ENCODE measurements around the gene MESP1. TPM values are rescaled to one million over a fixed set of nuclear protein-coding genes. Genes with fewer than 3 reads are reported as not detected.
"Not testable (repeated sequence)": the region's sequence is repeated elsewhere in the genome, so short reads cannot be mapped to it uniquely, and the experiment has no call there.

The MESP1 gene
- total RNA-seq, 1 donor, result under 0.01 TPM

DNA sequence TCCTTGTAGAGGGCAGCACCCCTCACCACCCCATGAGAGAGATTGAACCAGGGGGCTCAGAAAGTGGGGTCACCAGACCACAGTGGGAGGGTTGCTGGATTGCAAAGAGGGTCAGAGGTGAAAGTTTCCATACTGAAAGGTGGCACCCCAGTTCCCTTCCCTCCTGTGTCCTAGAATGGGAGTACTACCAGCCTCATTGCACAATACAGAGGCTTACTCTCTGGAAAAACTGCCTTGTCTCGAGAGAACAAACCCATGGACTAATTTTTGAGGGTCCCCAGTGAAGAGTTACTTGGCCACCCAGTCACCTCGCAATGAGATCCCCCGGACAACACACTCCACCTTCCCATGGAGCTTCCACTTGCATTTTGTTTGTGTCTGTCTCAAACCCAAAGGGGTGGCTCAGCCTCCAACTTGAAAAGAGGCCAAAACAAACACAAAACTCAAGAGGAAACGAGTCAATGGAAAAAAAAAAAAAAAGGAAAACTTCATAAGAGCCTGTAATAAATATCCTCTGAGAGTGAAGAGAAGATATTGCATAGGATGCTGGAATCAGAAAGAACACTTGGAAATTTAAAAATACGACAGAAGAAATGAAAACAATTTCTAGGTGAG lies 43.7 kb upstream of the MESP1 start:
- DNase-seq (ENCODE audit: low read depth), result peak; percentile 55
- no peak overlapping the region for H3K4me3 ChIP-seq (ENCODE audit: low read depth, low read length)
- TF ChIP-seq, protein P1, sequence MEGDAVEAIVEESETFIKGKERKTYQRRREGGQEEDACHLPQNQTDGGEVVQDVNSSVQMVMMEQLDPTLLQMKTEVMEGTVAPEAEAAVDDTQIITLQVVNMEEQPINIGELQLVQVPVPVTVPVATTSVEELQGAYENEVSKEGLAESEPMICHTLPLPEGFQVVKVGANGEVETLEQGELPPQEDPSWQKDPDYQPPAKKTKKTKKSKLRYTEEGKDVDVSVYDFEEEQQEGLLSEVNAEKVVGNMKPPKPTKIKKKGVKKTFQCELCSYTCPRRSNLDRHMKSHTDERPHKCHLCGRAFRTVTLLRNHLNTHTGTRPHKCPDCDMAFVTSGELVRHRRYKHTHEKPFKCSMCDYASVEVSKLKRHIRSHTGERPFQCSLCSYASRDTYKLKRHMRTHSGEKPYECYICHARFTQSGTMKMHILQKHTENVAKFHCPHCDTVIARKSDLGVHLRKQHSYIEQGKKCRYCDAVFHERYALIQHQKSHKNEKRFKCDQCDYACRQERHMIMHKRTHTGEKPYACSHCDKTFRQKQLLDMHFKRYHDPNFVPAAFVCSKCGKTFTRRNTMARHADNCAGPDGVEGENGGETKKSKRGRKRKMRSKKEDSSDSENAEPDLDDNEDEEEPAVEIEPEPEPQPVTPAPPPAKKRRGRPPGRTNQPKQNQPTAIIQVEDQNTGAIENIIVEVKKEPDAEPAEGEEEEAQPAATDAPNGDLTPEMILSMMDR (IDR thresholded peaks at IDR 0.05; ENCODE audit: insufficient read depth, low read depth, low read length), result no peak

DNA sequence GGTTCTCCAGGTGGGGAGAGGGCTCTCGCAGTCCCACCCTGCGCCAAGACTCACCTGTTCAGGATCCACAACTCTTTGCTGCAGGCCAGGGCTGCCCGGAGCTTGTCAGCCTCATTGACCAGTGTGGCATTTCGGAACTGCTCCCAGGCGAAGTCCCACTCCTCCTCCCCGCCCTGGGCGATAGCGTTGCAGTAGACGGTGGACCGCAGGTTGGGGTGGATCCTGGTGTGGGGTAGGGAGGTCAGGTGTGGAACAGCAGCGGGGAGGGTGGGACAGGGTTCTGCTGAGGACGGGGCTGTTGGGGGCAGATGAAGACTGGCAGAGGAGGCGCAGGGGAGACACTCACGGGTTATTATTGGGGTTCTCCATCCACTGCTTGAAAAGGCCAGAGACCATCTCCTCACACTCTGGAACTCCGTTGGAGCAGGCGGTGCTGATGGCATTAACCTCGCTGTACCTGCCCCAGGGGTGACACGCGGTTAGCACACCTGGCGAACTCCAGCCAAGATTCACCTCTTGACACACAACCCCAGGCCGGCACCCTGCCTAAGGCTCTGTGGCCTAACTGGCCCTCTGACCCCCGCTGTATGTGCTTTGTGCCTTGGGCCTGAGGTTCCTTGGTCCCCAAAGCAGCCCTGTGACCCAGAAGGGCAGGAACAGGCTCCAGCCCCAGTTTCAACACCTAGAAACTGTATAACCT lies 41.2 kb upstream of the MESP1 start:
- DNase-seq (ENCODE audit: low read depth), result no peak
- TF ChIP-seq, protein P1 (IDR thresholded peaks at IDR 0.05; ENCODE audit: insufficient read depth, low read depth, low read length), result no peak
- H3K4me3 ChIP-seq (ENCODE audit: low read depth, low read length), result no peak overlapping the region

DNA sequence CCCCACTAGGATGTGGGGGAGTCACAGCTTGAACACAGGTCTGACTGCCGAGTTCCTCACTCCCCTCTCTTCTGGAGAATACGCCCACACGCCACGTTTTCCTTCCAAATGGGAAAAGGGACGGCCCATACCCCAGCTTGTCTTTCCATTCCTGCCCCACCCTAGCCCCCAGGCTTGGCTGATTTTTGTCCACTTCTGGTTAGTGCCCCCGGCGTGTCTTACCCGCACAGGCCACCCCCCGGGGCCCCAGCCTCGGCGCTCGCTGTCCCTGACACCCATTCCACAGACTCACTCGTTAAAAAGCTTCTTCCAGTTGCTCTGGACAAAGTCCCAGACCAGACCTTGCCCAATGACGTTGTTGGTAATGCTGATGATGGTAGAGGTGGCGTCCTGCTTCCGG lies 39.6 kb upstream of the MESP1 start:
- DNase-seq (ENCODE audit: low read depth), result no peak
- H3K4me3 ChIP-seq (ENCODE audit: low read depth, low read length), result no peak overlapping the region
- TF ChIP-seq, protein P1 (IDR thresholded peaks at IDR 0.05; ENCODE audit: insufficient read depth, low read depth, low read length), result no peak

DNA sequence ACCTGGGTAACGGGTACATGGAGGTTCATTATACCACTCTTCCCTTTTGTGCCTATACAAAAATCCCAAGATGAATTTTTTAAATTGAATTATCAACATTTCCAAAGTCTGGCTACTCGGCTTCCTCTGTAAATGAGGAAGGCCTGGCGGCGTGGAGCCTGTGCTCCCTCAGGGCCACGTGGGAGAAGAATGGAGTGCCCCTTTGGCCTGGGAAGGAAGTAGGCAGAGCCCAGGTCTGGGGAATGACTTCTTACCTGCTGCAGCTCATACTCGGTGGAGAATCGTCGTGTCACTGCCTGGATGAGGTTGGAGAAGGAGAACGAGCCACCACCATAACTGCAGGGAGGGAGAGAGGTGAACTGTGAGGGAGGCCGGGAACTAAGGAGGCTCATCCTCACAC lies 39.2 kb upstream of the MESP1 start:
- no peak for DNase-seq (ENCODE audit: low read depth)
- H3K4me3 ChIP-seq (ENCODE audit: low read depth, low read length), result no peak overlapping the region
- TF ChIP-seq, protein P1 (IDR thresholded peaks at IDR 0.05; ENCODE audit: insufficient read depth, low read depth, low read length), result no peak

DNA sequence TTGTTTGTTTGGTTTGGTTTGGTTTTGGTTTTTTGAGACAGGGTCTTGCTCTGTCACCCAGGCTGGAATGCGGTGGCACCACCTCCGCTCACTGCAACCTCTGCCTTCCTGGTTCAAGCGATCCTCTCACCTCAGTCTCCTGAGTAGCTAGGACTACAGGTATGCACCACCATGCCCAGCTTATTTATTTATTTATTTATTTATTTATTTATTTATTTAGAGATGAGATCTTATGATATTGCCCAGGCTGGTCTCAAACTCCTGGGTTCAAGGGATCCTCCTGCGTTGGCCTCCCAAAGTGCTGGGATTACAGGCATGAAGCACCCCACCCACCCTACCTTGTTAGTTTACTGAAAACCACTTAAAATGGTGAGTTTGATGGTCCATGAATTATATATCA lies 37.5 kb upstream of the MESP1 start:
- not testable (repeated sequence) for H3K4me3 ChIP-seq (ENCODE audit: low read depth, low read length); DNase-seq (ENCODE audit: low read depth)

DNA sequence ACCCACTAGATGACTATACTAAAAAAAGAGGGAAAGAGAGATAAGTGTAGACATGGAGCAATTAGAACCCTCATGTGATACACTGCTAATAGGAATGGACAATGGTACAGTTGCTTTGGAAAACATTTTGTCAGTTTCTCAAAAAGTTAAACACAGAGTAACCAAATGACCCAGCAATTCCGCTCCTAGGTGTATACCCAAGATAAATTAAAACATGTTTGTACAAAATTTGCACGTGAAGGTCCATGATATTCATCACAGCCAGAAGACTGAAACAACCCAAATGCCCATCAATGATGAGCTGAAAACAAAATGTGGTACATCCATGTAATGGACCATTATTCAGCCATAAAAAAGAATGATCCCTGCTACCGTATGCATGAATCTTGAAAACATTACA lies 36.9 kb upstream of the MESP1 start:
- no peak for DNase-seq (ENCODE audit: low read depth)
- TF ChIP-seq, protein P1 (IDR thresholded peaks at IDR 0.05; ENCODE audit: insufficient read depth, low read depth, low read length), result no peak
- no peak overlapping the region for H3K4me3 ChIP-seq (ENCODE audit: low read depth, low read length)

DNA sequence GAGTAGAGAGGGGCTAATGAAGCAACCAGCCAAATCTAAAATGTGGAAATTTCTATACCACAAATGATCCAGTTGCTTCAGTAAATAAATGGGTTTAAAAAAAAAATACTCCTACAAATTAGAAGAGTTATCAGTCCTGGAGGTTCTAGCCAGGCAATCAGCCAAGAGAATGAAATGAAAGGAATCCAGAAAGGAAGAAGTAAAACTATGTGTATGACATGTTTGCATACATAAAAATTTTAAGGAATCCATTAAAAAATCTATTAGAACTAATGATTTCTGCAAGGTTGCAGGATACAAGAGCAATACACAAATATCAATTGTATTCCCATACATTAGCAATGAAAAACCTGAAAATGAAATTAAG lies 34.7 kb upstream of the MESP1 start:
- TF ChIP-seq, protein P1 (IDR thresholded peaks at IDR 0.05; ENCODE audit: insufficient read depth, low read depth, low read length), result no peak
- DNase-seq (ENCODE audit: low read depth), result peak; percentile 31
- no peak overlapping the region for H3K4me3 ChIP-seq (ENCODE audit: low read depth, low read length)
